Breast epithelium (tissue), 3 donors: ENCODE results near the gene ARHGEF1.

Experiments
- POLR2A ChIP-seq: fragments of 450-650 bp; IDR thresholded peaks from one replicate; pipeline ENCODE4 v1.6.1; 2016; ENCODE audit warnings: antibody characterized with exemption, mild to moderate bottlenecking, moderate library complexity
- POLR2AphosphoS5 ChIP-seq, 3 donors: sonication (generic); formaldehyde crosslinking; IDR thresholded peaks; one replicate each; pipeline ENCODE4 v1.6.1; 2017; ENCODE audit warnings: antibody characterized with exemption in 3 of 3
- TF ChIP-seq, protein P1 (sequence below), 3 donors: fragments of 450-650 bp; IDR thresholded peaks; one replicate each; pipeline ENCODE4 v1.5.1; 2016 to 2017; ENCODE audit warnings: antibody characterized with exemption in 3 of 3, mild to moderate bottlenecking in 3 of 3, moderate library complexity in 3 of 3

DNA sequence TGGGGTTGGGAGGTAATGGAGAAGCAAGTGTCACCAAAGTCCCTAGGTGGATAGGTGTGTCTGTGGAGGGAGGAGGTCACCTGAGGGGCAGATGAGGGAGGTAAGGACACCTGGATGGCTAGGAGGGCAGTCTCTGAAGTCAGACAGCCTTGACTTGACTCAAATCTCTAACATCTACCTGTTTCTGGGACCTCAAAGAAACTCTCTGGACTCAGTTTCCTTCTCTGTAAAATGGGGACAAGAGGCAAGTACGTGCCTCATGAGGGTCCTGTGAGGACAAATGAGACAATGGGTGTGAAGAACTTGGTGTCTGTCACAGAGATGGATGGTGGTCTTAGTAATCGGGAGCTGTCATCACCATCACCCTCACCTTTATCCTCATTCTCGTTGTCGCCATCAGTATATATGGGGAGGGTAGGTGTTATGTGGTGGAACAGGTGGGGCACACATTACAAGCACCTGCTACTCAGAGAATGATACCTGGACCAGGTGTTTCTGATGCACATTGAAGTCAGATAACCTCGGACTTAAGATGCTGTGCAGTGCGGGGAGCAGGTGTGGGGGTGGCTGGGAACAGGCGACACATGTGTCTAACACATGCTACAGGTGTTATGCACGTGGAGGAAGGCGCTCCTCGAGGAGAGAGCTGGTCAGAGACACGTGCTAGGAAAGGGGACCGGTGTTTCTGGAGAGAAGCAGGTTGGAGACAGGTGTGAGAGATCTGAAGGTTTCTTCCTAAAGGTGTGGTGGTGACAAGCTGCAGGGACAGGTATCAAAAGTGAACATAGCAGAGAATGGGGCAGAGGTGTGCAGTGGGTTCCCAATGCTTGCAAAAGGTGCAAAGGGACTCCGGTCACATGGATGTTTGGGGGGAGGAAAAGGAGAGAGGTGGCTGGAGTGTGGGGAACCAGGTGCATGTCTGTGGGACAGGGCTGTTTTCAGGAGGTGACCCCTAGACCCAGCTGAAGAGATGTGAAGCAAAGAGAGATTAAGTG is 41.5 kb downstream of the ARHGEF1 start:
- TF ChIP-seq, protein P1, sequence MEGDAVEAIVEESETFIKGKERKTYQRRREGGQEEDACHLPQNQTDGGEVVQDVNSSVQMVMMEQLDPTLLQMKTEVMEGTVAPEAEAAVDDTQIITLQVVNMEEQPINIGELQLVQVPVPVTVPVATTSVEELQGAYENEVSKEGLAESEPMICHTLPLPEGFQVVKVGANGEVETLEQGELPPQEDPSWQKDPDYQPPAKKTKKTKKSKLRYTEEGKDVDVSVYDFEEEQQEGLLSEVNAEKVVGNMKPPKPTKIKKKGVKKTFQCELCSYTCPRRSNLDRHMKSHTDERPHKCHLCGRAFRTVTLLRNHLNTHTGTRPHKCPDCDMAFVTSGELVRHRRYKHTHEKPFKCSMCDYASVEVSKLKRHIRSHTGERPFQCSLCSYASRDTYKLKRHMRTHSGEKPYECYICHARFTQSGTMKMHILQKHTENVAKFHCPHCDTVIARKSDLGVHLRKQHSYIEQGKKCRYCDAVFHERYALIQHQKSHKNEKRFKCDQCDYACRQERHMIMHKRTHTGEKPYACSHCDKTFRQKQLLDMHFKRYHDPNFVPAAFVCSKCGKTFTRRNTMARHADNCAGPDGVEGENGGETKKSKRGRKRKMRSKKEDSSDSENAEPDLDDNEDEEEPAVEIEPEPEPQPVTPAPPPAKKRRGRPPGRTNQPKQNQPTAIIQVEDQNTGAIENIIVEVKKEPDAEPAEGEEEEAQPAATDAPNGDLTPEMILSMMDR (IDR thresholded peaks at IDR 0.05): no peak
- TF ChIP-seq POLR2A (no peak), POLR2AphosphoS5 (IDR thresholded peaks at IDR 0.05) (no peak)
